Osteoblast (primary cell): ENCODE results near the gene AQP12A. TPM values are rescaled to one million over a fixed set of nuclear protein-coding genes. Genes with fewer than 3 reads are reported as not detected.

Source experiments
- DNase-seq: peaks from one replicate; pipeline ENCODE4 v3.0.0; 2011; ENCODE audit warnings: low spot score, mixed read lengths; ENCODE audit not compliant: insufficient read length; ENCODE audit errors: missing footprints
- H2AFZ ChIP-seq: 2 replicates; pipeline ENCODE4 v1.6.0; 2011; ENCODE audit warnings: mild to moderate bottlenecking, low read length
- H3K27ac ChIP-seq: 2 replicates; pipeline ENCODE4 v1.5.1; 2011; ENCODE audit warnings: mild to moderate bottlenecking, low read depth, low read length, moderate library complexity
- H3K27me3 ChIP-seq: 2 replicates; pipeline ENCODE4 v1.6.0; 2012; ENCODE audit warnings: mild to moderate bottlenecking, control low read depth, inconsistent platforms, low read length, moderate library complexity; ENCODE audit not compliant: insufficient read depth
- H3K36me3 ChIP-seq: 2 replicates; pipeline ENCODE4 v1.5.1; 2011; ENCODE audit warnings: mild to moderate bottlenecking, low read length, control low read depth, moderate library complexity; ENCODE audit not compliant: insufficient read depth
- H3K4me1 ChIP-seq: 2 replicates; pipeline ENCODE4 v1.5.1; 2011; ENCODE audit warnings: mild to moderate bottlenecking, low read length, control low read depth, moderate library complexity; ENCODE audit not compliant: insufficient read depth
- H3K4me2 ChIP-seq: 2 replicates; pipeline ENCODE4 v1.6.0; 2011; ENCODE audit warnings: mild to moderate bottlenecking, low read length; ENCODE audit not compliant: insufficient read depth
- H3K4me3 ChIP-seq: fragments of 200-600 bp; sonication (generic); 3 replicates; pipeline ENCODE4 v1.5.1; 2012; ENCODE audit warnings: mild to moderate bottlenecking, low read length, inconsistent platforms; ENCODE audit not compliant: insufficient read depth
- H3K79me2 ChIP-seq: 2 replicates; pipeline ENCODE4 v1.6.0; 2012; ENCODE audit warnings: mild to moderate bottlenecking, low read length, control low read depth, inconsistent platforms; ENCODE audit not compliant: insufficient read depth
- H3K9me3 ChIP-seq: 2 replicates; pipeline ENCODE4 v1.5.1; 2011; ENCODE audit warnings: low read depth, low read length, control low read depth
- H4K20me1 ChIP-seq: 2 replicates; pipeline ENCODE4 v1.6.0; 2012; ENCODE audit warnings: mild to moderate bottlenecking, low read length, control low read depth; ENCODE audit not compliant: insufficient read depth
- total RNA-seq: library from RNA; depleted of rRNA; stranded (reverse); fragments of >200 nt; gene quantifications from 2 replicates; pipeline ENCODE4 v1.2.3, GENCODE V29; 2012
- TF ChIP-seq, protein P1 (sequence below): IDR thresholded peaks from 2 replicates; pipeline ENCODE4 v1.5.1; 2011; ENCODE audit warnings: mild to moderate bottlenecking, low read depth, low read length, moderate library complexity; ENCODE audit errors: extremely low read depth

Gene AQP12A
- total RNA-seq, 1 donor: not detected

DNA sequence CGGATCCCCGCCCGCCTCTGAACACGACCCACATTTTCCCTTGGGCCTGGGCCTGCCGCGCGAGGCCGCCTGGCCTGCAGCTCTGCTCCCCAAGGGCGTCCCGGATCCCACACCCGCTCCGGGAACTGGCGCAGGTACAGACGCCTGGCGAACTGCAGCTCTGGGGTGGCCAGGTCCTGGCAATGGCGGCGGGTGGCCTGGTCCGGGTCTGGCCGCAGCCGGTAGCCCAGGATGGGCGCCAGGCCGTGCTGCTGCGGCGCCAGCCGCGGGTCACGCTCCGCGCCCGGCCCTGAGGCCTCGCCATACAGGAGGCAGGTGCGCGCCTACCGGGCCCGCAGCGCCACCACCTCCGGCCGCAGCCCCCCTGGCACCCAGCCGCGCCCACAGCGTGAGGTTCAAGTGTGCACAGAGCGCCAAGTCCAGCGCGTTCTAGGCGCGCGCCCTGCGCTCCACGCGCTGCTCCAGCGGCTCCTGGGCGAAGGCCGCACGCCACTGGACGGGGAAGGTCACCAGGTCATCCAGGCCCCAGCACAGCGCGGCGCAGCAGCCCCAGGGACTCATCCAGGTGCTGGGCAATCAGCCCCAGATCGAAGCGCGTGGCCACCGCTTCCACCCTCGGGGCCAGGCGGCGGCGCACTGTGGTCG, 9.5 kb downstream of the AQP12A start:
- DNase-seq: no peak
- TF ChIP-seq, protein P1, sequence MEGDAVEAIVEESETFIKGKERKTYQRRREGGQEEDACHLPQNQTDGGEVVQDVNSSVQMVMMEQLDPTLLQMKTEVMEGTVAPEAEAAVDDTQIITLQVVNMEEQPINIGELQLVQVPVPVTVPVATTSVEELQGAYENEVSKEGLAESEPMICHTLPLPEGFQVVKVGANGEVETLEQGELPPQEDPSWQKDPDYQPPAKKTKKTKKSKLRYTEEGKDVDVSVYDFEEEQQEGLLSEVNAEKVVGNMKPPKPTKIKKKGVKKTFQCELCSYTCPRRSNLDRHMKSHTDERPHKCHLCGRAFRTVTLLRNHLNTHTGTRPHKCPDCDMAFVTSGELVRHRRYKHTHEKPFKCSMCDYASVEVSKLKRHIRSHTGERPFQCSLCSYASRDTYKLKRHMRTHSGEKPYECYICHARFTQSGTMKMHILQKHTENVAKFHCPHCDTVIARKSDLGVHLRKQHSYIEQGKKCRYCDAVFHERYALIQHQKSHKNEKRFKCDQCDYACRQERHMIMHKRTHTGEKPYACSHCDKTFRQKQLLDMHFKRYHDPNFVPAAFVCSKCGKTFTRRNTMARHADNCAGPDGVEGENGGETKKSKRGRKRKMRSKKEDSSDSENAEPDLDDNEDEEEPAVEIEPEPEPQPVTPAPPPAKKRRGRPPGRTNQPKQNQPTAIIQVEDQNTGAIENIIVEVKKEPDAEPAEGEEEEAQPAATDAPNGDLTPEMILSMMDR: no peak
- no peaks in the 10 kb centered on the region for H3K79me2 ChIP-seq

DNA sequence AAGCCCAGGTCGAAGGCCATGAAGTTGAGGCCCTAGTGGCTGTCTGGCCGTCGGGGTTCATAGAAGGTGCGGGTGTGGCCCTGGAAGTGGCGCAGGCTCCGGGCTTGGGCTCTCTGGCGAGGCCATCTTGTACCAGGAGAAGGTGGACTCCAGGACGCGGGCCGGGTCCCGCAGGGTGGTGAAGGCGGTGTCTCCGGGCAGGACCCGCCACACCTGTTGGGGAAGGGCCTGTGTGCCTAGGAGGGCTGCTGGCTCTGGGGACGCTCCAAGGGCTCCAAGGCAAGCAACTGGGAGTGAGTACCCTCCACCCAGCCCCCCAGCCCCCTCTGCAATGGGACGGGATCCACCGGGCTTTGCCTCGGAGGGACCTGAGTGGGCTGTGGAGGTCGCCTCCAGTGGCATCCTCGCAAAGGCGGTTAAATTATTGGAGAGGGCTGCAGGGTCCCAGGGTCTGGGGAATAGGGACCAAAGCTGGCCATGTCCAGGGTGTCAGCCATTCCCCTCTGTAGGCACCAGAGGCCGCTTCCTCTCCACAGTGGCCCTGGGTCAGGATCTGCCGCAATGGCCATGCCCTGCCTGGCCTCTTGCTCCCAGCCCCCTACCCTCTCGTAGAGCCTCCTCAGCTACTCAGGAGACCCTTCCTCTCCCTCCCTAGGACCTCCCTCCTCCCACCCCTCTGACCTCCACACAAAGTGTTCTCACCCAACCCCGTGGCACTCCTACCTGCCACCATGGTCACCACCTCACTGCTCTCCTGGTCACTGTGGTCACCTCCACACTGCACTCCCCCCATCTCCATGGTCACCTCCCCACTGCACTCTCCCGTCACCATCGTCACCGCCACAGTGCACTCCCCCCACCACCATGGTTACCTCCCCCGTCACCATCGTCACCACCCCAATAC, 10.3 kb downstream of the AQP12A start:
- no peak overlapping the region for H3K4me3 ChIP-seq
- H4K20me1 ChIP-seq: no peaks in the 10 kb centered on the region
- peaks cover 23% of the 10 kb centered on the region for H3K27me3 ChIP-seq
- H3K79me2 ChIP-seq: no peaks in the 10 kb centered on the region
- no peaks in the 10 kb centered on the region for H3K9me3 ChIP-seq
- TF ChIP-seq, protein P1: no peak
- H3K4me2 ChIP-seq: no peak overlapping the region
- no peak overlapping the region for H2AFZ ChIP-seq
- peak; percentile 75 for DNase-seq
- H3K27ac ChIP-seq: no peak overlapping the region
- no peaks in the 10 kb centered on the region for H3K36me3 ChIP-seq
- no peaks in the 10 kb centered on the region for H3K4me1 ChIP-seq

More for the DNA sequence above, 9.5 kb downstream of the AQP12A start:
- H3K27me3 ChIP-seq: peaks cover 15% of the 10 kb centered on the region
- no peak overlapping the region for H2AFZ ChIP-seq
- H4K20me1 ChIP-seq: no peaks in the 10 kb centered on the region
- H3K27ac ChIP-seq: no peak overlapping the region
- H3K9me3 ChIP-seq: no peaks in the 10 kb centered on the region
- H3K36me3 ChIP-seq: no peaks in the 10 kb centered on the region
- H3K4me2 ChIP-seq: no peak overlapping the region
- no peaks in the 10 kb centered on the region for H3K4me1 ChIP-seq
- no peak overlapping the region for H3K4me3 ChIP-seq

DNA sequence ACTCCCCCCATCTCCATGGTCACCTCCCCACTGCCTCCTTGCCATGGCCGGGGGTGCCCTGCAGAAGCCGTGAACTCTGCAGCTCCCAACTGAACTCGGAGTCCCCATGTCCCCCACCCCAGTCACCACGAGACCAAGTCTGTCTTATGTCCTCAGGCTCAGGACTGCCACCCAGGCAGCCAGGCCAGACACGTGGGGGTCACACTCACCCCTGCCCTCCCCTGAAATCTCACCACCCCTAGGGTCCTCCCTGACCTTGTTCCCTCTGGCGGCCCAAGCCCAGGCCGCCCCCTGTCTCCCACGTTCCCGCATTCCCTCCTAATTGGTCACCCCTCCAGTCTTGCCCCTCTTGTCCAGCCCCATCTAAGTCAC, 11.0 kb downstream of the AQP12A start:
- no peak overlapping the region for H3K27ac ChIP-seq
- no peaks in the 10 kb centered on the region for H4K20me1 ChIP-seq
- peaks cover 27% of the 10 kb centered on the region for H3K27me3 ChIP-seq
- TF ChIP-seq, protein P1: no peak
- no peaks in the 10 kb centered on the region for H3K9me3 ChIP-seq
- no peaks in the 10 kb centered on the region for H3K36me3 ChIP-seq
- H3K4me3 ChIP-seq: no peak overlapping the region
- no peaks in the 10 kb centered on the region for H3K79me2 ChIP-seq
- no peaks in the 10 kb centered on the region for H3K4me1 ChIP-seq
- no peak overlapping the region for H2AFZ ChIP-seq
- no peak overlapping the region for H3K4me2 ChIP-seq
- DNase-seq: no peak
